HEK293 (cell line): Measurements from ENCODE around the gene MRPS24.

Experiments used
- MEIS1 ChIP-seq: sonication (generic); formaldehyde crosslinking; IDR thresholded peaks from 2 replicates; pipeline ENCODE4 v1.8.1; 2022; ENCODE audit warnings: missing genetic modification reagents, mild to moderate bottlenecking, borderline replicate concordance
- TCF7L2 ChIP-seq: IDR thresholded peaks from 2 replicates; pipeline ENCODE4 v1.6.1; 2011; ENCODE audit warnings: low read depth, mild to moderate bottlenecking, inconsistent platforms, low read length, moderate library complexity, borderline replicate concordance
- ZNF114 ChIP-seq: fragments of 450-650 bp; formaldehyde crosslinking; IDR thresholded peaks from 2 replicates; pipeline ENCODE4 v1.5.0; 2017; ENCODE audit warnings: missing biosample characterization, missing genetic modification characterization
- ZNF121 ChIP-seq: fragments of 450-650 bp; formaldehyde crosslinking; IDR thresholded peaks from 2 replicates; pipeline ENCODE4 v1.5.1; 2016; ENCODE audit warnings: missing biosample characterization, missing genetic modification characterization
- ZNF140 ChIP-seq: fragments of 450-650 bp; formaldehyde crosslinking; IDR thresholded peaks from 2 replicates; pipeline ENCODE4 v1.5.1; 2016; ENCODE audit warnings: missing biosample characterization, missing genetic modification characterization
- ZNF146 ChIP-seq: fragments of 450-650 bp; formaldehyde crosslinking; IDR thresholded peaks from 2 replicates; pipeline ENCODE4 v1.5.1; 2016; ENCODE audit warnings: missing biosample characterization, missing genetic modification characterization
- ZNF155 ChIP-seq: fragments of 450-650 bp; formaldehyde crosslinking; IDR thresholded peaks from 2 replicates; pipeline ENCODE4 v1.5.1; 2016; ENCODE audit warnings: missing biosample characterization, missing genetic modification characterization
- ZNF157 ChIP-seq: fragments of 450-650 bp; formaldehyde crosslinking; IDR thresholded peaks from 2 replicates; pipeline ENCODE4 v1.5.1; 2016; ENCODE audit warnings: missing biosample characterization, missing genetic modification characterization
- ZNF274 ChIP-seq, 2 experiments: fragments of 200-500 bp in 1 of 2; fragments of 450-650 bp in 1 of 2; sonication (Bioruptor generic) in 1 of 2; formaldehyde crosslinking in 1 of 2; IDR thresholded peaks; 2 replicates each; pipeline versions ENCODE4 v1.5.1 to v1.6.1; 2014 to 2016; ENCODE audit warnings: borderline replicate concordance in 1 of 2, inconsistent platforms in 1 of 2, low read length in 1 of 2, missing biosample characterization in 1 of 2, missing genetic modification characterization in 1 of 2
- ZNF548 ChIP-seq: fragments of 450-650 bp; formaldehyde crosslinking; IDR thresholded peaks from 2 replicates; pipeline ENCODE4 v1.5.1; 2016; ENCODE audit warnings: missing biosample characterization, missing genetic modification characterization
- ZNF555 ChIP-seq: fragments of 450-650 bp; formaldehyde crosslinking; conservative IDR thresholded peaks from 2 replicates; pipeline ENCODE4 v1.5.1; 2017; ENCODE audit warnings: missing biosample characterization, mild to moderate bottlenecking, missing genetic modification characterization, inconsistent platforms
- ZNF560 ChIP-seq: fragments of 450-650 bp; formaldehyde crosslinking; IDR thresholded peaks from 2 replicates; pipeline ENCODE4 v1.5.1; 2017; ENCODE audit warnings: missing biosample characterization, missing genetic modification characterization, borderline replicate concordance
- ZNF596 ChIP-seq: fragments of 450-650 bp; IDR thresholded peaks from 2 replicates; pipeline ENCODE4 v1.5.0; 2018; ENCODE audit warnings: missing biosample characterization, mild to moderate bottlenecking, missing genetic modification characterization, moderate library complexity
- ZNF621 ChIP-seq: fragments of 450-650 bp; formaldehyde crosslinking; IDR thresholded peaks from 2 replicates; pipeline ENCODE4 v1.5.1; 2017; ENCODE audit warnings: missing biosample characterization, missing genetic modification characterization
- ZNF624 ChIP-seq: fragments of 450-650 bp; formaldehyde crosslinking; IDR thresholded peaks from 2 replicates; pipeline ENCODE4 v1.5.1; 2017; ENCODE audit warnings: missing biosample characterization, missing genetic modification characterization
- ZNF701 ChIP-seq: fragments of 450-650 bp; formaldehyde crosslinking; IDR thresholded peaks from 2 replicates; pipeline ENCODE4 v1.5.1; 2016; ENCODE audit warnings: missing biosample characterization, missing genetic modification characterization
- ZNF830 ChIP-seq: fragments of 450-650 bp; IDR thresholded peaks from 2 replicates; pipeline ENCODE4 v1.5.0; 2018; ENCODE audit warnings: missing biosample characterization, missing genetic modification characterization, low read depth, mild to moderate bottlenecking, moderate library complexity
- ZXDB ChIP-seq: fragments of 450-650 bp; formaldehyde crosslinking; IDR thresholded peaks from 2 replicates; pipeline ENCODE4 v1.5.1; 2016; ENCODE audit warnings: missing biosample characterization, missing genetic modification characterization
- TF ChIP-seq, protein P1 (sequence below): fragments of 450-650 bp; formaldehyde crosslinking; IDR thresholded peaks from 2 replicates; pipeline ENCODE4 v1.5.1; 2017; ENCODE audit warnings: missing biosample characterization, missing genetic modification characterization
- TF ChIP-seq, protein P2 (sequence below): fragments of 450-650 bp; formaldehyde crosslinking; IDR thresholded peaks from 2 replicates; pipeline ENCODE4 v1.5.1; 2017; ENCODE audit warnings: missing biosample characterization, missing genetic modification characterization
- TF ChIP-seq, protein P3 (sequence below): fragments of 450-650 bp; formaldehyde crosslinking; optimal IDR thresholded peaks from 2 replicates; pipeline ENCODE3; 2016; ENCODE audit warnings: missing biosample characterization, mild to moderate bottlenecking, missing genetic modification characterization
- TF ChIP-seq, protein P4 (sequence below): fragments of 450-650 bp; formaldehyde crosslinking; IDR thresholded peaks from 2 replicates; pipeline ENCODE4 v1.5.1; 2016; ENCODE audit warnings: missing biosample characterization, missing genetic modification characterization
- TF ChIP-seq, protein P5 (sequence below): fragments of 450-650 bp; formaldehyde crosslinking; IDR thresholded peaks from 2 replicates; pipeline ENCODE4 v1.5.1; 2016; ENCODE audit warnings: missing biosample characterization, missing genetic modification characterization, borderline replicate concordance
- TF ChIP-seq, protein P6 (sequence below): fragments of 450-650 bp; formaldehyde crosslinking; IDR thresholded peaks from 2 replicates; pipeline ENCODE4 v1.5.1; 2017; ENCODE audit warnings: missing biosample characterization, missing genetic modification characterization

The MRPS24 gene

DNA sequence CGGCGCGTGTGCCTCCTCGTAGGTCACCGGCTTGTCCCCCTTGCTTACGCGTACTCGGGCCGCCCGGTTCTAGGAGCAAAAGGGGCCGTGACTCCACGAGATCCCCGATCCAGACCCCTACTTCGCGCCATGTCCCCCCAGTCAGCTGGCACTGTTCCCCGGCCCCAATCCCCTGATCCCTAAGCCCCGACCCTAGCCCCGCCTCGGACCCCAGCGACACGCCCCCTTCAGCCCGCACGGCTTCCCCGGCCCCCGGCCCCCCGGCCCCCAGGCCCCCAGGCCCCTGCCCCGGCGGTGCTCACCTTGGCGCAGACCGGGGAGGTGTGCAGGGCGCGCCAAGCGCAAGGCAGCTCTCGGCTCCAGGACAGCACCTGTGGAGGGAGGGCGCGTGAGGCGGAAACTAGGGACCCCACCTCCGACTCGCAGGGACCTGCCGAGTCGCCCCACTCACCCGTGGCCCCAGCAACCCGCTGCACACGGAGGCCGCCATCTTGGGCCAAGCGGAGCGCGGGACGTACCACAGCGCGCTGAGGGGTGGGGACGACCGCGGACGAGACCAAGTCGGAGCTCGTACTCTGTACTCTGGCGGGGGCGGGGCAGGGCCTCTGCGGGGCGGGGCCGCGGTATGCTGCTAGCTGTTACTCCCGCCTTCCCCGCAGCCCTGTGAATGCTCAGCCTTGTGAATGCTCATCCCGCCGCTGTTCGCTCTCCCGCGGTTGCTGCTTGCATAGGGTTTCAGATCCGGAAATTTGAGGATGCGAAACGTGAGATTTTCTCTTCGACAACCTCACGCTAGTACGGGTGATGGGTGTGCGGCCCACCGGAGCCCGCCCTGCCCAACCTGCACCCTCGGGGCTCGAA lies at the start of gene MRPS24 (continued):
- TF ChIP-seq, protein P1, sequence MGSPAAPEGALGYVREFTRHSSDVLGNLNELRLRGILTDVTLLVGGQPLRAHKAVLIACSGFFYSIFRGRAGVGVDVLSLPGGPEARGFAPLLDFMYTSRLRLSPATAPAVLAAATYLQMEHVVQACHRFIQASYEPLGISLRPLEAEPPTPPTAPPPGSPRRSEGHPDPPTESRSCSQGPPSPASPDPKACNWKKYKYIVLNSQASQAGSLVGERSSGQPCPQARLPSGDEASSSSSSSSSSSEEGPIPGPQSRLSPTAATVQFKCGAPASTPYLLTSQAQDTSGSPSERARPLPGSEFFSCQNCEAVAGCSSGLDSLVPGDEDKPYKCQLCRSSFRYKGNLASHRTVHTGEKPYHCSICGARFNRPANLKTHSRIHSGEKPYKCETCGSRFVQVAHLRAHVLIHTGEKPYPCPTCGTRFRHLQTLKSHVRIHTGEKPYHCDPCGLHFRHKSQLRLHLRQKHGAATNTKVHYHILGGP: no peak
- TF ChIP-seq ZNF701 (tag by site-specific recombination) (no peak), MEIS1 (CRISPR knock-in tag) (no peak), ZNF121 (no peak), ZNF621 (tag by site-specific recombination) (no peak), ZXDB (peak; percentile 64; the same call in 1 of the 2 replicates), ZNF155 (no peak), ZNF146 (tag by site-specific recombination) (no peak), ZNF830 (tag by site-specific recombination) (no peak), ZNF624 (tag by site-specific recombination) (no peak), ZNF140 (no peak), ZNF560 (no peak), ZNF555 (tag by site-specific recombination) (no peak), TCF7L2 (no peak), ZNF548 (tag by site-specific recombination) (no peak), ZNF157 (tag by site-specific recombination) (no peak), ZNF274 (IDR thresholded peaks at IDR 0.05; ENCODE audit: low read length) (no peak), ZNF274 (tag by site-specific recombination; IDR thresholded peaks at IDR 0.05; ENCODE audit: borderline replicate concordance) (no peak), ZNF596 (no peak), ZNF114 (no peak)
- TF ChIP-seq, protein P2, sequence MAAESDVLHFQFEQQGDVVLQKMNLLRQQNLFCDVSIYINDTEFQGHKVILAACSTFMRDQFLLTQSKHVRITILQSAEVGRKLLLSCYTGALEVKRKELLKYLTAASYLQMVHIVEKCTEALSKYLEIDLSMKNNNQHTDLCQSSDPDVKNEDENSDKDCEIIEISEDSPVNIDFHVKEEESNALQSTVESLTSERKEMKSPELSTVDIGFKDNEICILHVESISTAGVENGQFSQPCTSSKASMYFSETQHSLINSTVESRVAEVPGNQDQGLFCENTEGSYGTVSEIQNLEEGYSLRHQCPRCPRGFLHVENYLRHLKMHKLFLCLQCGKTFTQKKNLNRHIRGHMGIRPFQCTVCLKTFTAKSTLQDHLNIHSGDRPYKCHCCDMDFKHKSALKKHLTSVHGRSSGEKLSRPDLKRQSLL: no peak
- TF ChIP-seq, protein P3, sequence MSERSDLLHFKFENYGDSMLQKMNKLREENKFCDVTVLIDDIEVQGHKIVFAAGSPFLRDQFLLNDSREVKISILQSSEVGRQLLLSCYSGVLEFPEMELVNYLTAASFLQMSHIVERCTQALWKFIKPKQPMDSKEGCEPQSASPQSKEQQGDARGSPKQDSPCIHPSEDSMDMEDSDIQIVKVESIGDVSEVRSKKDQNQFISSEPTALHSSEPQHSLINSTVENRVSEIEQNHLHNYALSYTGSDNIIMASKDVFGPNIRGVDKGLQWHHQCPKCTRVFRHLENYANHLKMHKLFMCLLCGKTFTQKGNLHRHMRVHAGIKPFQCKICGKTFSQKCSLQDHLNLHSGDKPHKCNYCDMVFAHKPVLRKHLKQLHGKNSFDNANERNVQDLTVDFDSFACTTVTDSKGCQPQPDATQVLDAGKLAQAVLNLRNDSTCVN (tag by site-specific recombination): peak; percentile 77
- TF ChIP-seq, protein P4, sequence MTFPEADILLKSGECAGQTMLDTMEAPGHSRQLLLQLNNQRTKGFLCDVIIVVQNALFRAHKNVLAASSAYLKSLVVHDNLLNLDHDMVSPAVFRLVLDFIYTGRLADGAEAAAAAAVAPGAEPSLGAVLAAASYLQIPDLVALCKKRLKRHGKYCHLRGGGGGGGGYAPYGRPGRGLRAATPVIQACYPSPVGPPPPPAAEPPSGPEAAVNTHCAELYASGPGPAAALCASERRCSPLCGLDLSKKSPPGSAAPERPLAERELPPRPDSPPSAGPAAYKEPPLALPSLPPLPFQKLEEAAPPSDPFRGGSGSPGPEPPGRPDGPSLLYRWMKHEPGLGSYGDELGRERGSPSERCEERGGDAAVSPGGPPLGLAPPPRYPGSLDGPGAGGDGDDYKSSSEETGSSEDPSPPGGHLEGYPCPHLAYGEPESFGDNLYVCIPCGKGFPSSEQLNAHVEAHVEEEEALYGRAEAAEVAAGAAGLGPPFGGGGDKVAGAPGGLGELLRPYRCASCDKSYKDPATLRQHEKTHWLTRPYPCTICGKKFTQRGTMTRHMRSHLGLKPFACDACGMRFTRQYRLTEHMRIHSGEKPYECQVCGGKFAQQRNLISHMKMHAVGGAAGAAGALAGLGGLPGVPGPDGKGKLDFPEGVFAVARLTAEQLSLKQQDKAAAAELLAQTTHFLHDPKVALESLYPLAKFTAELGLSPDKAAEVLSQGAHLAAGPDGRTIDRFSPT: no peak
- TF ChIP-seq, protein P5, sequence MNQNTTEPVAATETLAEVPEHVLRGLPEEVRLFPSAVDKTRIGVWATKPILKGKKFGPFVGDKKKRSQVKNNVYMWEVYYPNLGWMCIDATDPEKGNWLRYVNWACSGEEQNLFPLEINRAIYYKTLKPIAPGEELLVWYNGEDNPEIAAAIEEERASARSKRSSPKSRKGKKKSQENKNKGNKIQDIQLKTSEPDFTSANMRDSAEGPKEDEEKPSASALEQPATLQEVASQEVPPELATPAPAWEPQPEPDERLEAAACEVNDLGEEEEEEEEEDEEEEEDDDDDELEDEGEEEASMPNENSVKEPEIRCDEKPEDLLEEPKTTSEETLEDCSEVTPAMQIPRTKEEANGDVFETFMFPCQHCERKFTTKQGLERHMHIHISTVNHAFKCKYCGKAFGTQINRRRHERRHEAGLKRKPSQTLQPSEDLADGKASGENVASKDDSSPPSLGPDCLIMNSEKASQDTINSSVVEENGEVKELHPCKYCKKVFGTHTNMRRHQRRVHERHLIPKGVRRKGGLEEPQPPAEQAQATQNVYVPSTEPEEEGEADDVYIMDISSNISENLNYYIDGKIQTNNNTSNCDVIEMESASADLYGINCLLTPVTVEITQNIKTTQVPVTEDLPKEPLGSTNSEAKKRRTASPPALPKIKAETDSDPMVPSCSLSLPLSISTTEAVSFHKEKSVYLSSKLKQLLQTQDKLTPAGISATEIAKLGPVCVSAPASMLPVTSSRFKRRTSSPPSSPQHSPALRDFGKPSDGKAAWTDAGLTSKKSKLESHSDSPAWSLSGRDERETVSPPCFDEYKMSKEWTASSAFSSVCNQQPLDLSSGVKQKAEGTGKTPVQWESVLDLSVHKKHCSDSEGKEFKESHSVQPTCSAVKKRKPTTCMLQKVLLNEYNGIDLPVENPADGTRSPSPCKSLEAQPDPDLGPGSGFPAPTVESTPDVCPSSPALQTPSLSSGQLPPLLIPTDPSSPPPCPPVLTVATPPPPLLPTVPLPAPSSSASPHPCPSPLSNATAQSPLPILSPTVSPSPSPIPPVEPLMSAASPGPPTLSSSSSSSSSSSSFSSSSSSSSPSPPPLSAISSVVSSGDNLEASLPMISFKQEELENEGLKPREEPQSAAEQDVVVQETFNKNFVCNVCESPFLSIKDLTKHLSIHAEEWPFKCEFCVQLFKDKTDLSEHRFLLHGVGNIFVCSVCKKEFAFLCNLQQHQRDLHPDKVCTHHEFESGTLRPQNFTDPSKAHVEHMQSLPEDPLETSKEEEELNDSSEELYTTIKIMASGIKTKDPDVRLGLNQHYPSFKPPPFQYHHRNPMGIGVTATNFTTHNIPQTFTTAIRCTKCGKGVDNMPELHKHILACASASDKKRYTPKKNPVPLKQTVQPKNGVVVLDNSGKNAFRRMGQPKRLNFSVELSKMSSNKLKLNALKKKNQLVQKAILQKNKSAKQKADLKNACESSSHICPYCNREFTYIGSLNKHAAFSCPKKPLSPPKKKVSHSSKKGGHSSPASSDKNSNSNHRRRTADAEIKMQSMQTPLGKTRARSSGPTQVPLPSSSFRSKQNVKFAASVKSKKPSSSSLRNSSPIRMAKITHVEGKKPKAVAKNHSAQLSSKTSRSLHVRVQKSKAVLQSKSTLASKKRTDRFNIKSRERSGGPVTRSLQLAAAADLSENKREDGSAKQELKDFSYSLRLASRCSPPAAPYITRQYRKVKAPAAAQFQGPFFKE (tag by site-specific recombination): no peak
- TF ChIP-seq, protein P6, sequence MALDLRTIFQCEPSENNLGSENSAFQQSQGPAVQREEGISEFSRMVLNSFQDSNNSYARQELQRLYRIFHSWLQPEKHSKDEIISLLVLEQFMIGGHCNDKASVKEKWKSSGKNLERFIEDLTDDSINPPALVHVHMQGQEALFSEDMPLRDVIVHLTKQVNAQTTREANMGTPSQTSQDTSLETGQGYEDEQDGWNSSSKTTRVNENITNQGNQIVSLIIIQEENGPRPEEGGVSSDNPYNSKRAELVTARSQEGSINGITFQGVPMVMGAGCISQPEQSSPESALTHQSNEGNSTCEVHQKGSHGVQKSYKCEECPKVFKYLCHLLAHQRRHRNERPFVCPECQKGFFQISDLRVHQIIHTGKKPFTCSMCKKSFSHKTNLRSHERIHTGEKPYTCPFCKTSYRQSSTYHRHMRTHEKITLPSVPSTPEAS (tag by site-specific recombination): no peak
